Endothelial cell of umbilical vein (primary cell): Measurements from ENCODE around the gene UBR7.

ENCODE experiments used
- CTCF ChIP-seq, 2 donors: IDR thresholded peaks; 1 replicate in 1 of 2; 2 replicates in 1 of 2; pipeline ENCODE4 v1.5.1; 2011; ENCODE audit warnings: low read length in 2 of 2, mild to moderate bottlenecking in 2 of 2, moderate library complexity in 2 of 2, control low read depth in 1 of 2, inconsistent platforms in 1 of 2, low read depth in 1 of 2; ENCODE audit not compliant: insufficient read depth in 1 of 2; ENCODE audit errors: extremely low read depth in 1 of 2
- EZH2 ChIP-seq: IDR thresholded peaks from 2 replicates; pipeline ENCODE4 v1.6.1; 2012; ENCODE audit warnings: borderline replicate concordance, low read depth, mild to moderate bottlenecking, moderate library complexity, low read length, inconsistent platforms; ENCODE audit not compliant: severe bottlenecking

GRCh38 chr14:93223565-93223964 lies 16.5 kb downstream of the UBR7 start:
- TF ChIP-seq EZH2 (no peak), CTCF (IDR thresholded peaks at IDR 0.05; ENCODE audit: extremely low read depth in 1 of 2, insufficient read depth in 1 of 2, low read depth in 1 of 2, low read length in 2 of 2) (no peak)
